Karpas-422 (cell line): ENCODE results near the gene CASP1. TPM values are rescaled to one million over a fixed set of nuclear protein-coding genes. Genes with fewer than 3 reads are reported as not detected.
"Not testable (repeated sequence)": the region's sequence is repeated elsewhere in the genome, so short reads cannot be mapped to it uniquely, and the experiment has no call there.

Source experiments
- DNase-seq: peaks from one replicate; pipeline ENCODE4 v3.0.0-alpha.2; 2015
- H2AFZ ChIP-seq: fragments of 200-600 bp; sonication (generic); 2 replicates; pipeline ENCODE4 v1.6.1; 2014; ENCODE audit warnings: antibody characterized with exemption, low read length, mixed read lengths
- H3K27ac ChIP-seq: fragments of 200-600 bp; sonication (generic); 2 replicates; pipeline ENCODE4 v1.5.1; 2014; ENCODE audit warnings: mild to moderate bottlenecking, low read length, moderate library complexity
- H3K27me3 ChIP-seq: fragments of 200-600 bp; sonication (generic); 2 replicates; pipeline ENCODE4 v1.6.1; 2014; ENCODE audit warnings: low read length, mixed read lengths
- H3K36me3 ChIP-seq: fragments of 200-600 bp; sonication (generic); 2 replicates; pipeline ENCODE4 v1.6.1; 2014; ENCODE audit warnings: low read length, mixed read lengths; ENCODE audit not compliant: insufficient read depth
- H3K4me1 ChIP-seq: fragments of 200-600 bp; sonication (generic); 2 replicates; pipeline ENCODE4 v1.6.1; 2014; ENCODE audit warnings: mild to moderate bottlenecking, low read length, mixed read lengths
- H3K4me2 ChIP-seq: fragments of 200-600 bp; sonication (generic); 2 replicates; pipeline ENCODE4 v1.6.1; 2014; ENCODE audit warnings: low read length, low read depth, mild to moderate bottlenecking; ENCODE audit not compliant: poor library complexity, severe bottlenecking
- H3K4me3 ChIP-seq: fragments of 200-600 bp; sonication (generic); 2 replicates; pipeline ENCODE4 v1.5.1; 2014; ENCODE audit warnings: mild to moderate bottlenecking, antibody characterized with exemption, low read length, mixed read lengths
- H3K79me2 ChIP-seq: fragments of 200-600 bp; sonication (generic); 2 replicates; pipeline ENCODE4 v1.6.1; 2014; ENCODE audit warnings: mild to moderate bottlenecking, low read length, mixed read lengths
- H3K9ac ChIP-seq: fragments of 200-600 bp; sonication (generic); 2 replicates; pipeline ENCODE4 v1.6.0; 2014; ENCODE audit warnings: low read length
- H3K9me2 ChIP-seq: fragments of 200-600 bp; sonication (generic), shearing (Covaris generic); replicated peaks from 2 replicates; pipeline ENCODE4 v1.6.0; 2014; ENCODE audit warnings: mild to moderate bottlenecking, low read length, moderate library complexity; ENCODE audit not compliant: insufficient read depth
- H3K9me3 ChIP-seq: fragments of 300-700, 200-600 bp; sonication (generic); 2 replicates; pipeline ENCODE4 v1.6.1; 2014; ENCODE audit warnings: low read length, mixed read lengths
- H4K20me1 ChIP-seq: fragments of 200-600 bp; sonication (generic); 2 replicates; pipeline ENCODE4 v1.6.1; 2014; ENCODE audit warnings: mild to moderate bottlenecking, antibody characterized with exemption, low read length, low read depth; ENCODE audit not compliant: insufficient read depth
- total RNA-seq: library from RNA; depleted of rRNA; stranded (reverse); fragments of >200 nt; shearing (Covaris generic); gene quantifications from 2 replicates; pipeline ENCODE4 v1.2.3, GENCODE V29; 2014; ENCODE audit warnings: low replicate concordance

The CASP1 gene
- total RNA-seq, 1 experiment from 2014 or later: 3.9 TPM

DNA sequence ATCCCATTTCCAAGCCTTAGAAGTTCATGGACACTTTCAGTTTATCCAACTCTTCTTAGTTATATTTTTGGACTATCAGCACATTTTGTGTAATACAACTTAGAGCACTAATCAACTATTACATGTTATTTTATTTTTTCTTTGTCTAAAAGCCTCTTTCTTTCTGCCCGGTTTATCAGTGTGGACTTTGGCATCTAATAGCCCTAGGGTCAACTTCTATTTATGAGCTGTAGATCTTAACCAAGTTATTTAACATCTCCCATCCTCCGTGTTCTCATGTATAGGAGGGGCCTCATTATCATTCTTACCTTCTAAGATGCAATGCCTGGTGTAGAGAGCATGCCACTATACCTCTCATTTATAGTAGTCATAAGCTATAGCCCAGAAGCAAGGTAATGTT is 5.8 kb upstream of the CASP1 start:
- H3K79me2 ChIP-seq: no peaks in the 10 kb centered on the region
- peaks cover 4% of the 10 kb centered on the region; the same call in 1 of the 2 replicates for H3K9me2 ChIP-seq
- no peak overlapping the region for H3K4me2 ChIP-seq

DNA sequence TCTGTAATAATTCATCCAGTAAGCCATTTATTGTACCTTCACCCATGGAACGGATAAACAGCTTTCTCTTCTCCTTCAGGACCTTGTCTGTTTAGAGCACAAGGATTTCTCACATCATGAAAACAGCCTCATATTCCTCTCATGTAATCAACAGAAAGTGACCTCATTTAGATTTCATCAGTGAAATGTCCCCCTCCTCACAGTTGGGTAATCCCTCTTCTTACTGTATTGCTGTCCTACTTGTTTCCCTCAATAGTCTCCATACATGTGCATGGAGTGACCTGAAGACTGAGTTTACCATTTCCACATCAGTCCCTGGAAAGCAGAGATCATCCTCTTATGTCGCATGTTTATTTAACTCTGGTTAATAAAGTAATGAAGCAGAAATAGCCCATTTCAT is 556 bp downstream of the CASP1 start:
- not testable (repeated sequence) for H3K4me3 ChIP-seq, H2AFZ ChIP-seq, H3K9ac ChIP-seq

More for the DNA sequence above, 5.8 kb upstream of the CASP1 start:
- Histone ChIP-seq H3K9me3 (no peaks in the 10 kb centered on the region), H3K4me1 (no peaks in the 10 kb centered on the region), H3K4me3 (no peak overlapping the region), H3K27me3 (no peaks in the 10 kb centered on the region), H4K20me1 (no peaks in the 10 kb centered on the region), H3K27ac (no peak overlapping the region), H3K36me3 (no peaks in the 10 kb centered on the region), H3K9ac (no peak overlapping the region), H2AFZ (no peak overlapping the region)
- no peak for DNase-seq

DNA sequence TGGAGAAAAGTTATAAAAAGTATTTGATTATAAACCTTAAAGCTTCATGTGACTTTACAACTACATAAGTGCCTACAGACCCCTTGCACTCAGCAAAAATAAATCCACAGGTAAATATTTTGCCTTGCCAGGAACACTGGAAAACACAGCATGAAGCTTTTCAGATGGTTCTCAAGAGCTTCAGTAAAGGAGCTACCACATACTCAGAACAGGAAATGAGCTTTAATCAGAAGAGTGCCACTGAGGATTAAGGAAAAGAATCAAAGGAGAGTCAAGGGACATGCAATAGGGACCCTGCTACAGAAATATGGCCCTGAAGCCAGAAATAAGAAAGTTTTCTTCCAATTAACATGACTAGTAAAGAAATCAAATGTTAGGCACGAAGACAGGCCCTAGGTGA is 1.2 kb downstream of the CASP1 start:
- 0 out of 2 replicates have a peak, but pooled peaks cover 3% of the 10 kb centered on the region for H3K27me3 ChIP-seq
- H2AFZ ChIP-seq: no peak overlapping the region
- peaks cover 2% of the 10 kb centered on the region; the same call in 1 of the 2 replicates for H3K4me1 ChIP-seq
- H3K9me3 ChIP-seq: no peaks in the 10 kb centered on the region
- H3K9me2 ChIP-seq: no peaks in the 10 kb centered on the region
- H3K4me3 ChIP-seq: no peak overlapping the region
- H4K20me1 ChIP-seq: no peaks in the 10 kb centered on the region
- no peak for DNase-seq
- H3K9ac ChIP-seq: no peak overlapping the region
- no peaks in the 10 kb centered on the region for H3K36me3 ChIP-seq
- no peak overlapping the region for H3K4me2 ChIP-seq
- H3K79me2 ChIP-seq: no peaks in the 10 kb centered on the region
- H3K27ac ChIP-seq: no peak overlapping the region

More for the DNA sequence above, 556 bp downstream of the CASP1 start:
- not testable (repeated sequence) for H3K9me2 ChIP-seq, H3K4me1 ChIP-seq, DNase-seq, H3K27me3 ChIP-seq, H4K20me1 ChIP-seq, H3K27ac ChIP-seq, H3K4me2 ChIP-seq, H3K36me3 ChIP-seq, H3K9me3 ChIP-seq, H3K79me2 ChIP-seq

DNA sequence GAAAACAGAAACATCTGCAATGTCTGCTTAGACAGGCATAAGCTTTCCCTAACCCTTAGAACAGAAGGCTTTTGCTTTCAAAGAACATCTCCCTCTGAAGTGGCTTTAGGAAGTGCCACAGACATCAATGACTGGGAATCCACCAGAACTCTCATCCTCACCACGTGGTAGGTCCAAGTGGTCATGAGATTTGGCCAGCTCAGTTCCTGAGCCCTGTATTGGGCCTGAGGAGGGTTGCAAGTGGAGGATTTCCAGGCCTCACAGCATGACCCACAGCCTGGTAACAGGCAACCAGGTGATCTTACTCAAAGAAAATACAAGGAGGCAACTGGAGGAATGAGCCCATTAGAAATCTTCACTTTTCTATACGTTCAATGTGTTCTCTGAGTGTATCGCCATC is 1.6 kb downstream of the CASP1 start:
- H4K20me1 ChIP-seq: no peaks in the 10 kb centered on the region
- H3K4me1 ChIP-seq: peaks cover 2% of the 10 kb centered on the region; the same call in 1 of the 2 replicates
- no peak overlapping the region for H3K9ac ChIP-seq
- no peak overlapping the region for H3K4me2 ChIP-seq
- H3K27ac ChIP-seq: no peak overlapping the region
- H3K9me2 ChIP-seq: no peaks in the 10 kb centered on the region
- H3K27me3 ChIP-seq: 0 out of 2 replicates have a peak, but pooled peaks cover 3% of the 10 kb centered on the region
- H3K79me2 ChIP-seq: no peaks in the 10 kb centered on the region
- no peaks in the 10 kb centered on the region for H3K36me3 ChIP-seq
- H3K9me3 ChIP-seq: no peaks in the 10 kb centered on the region
- H2AFZ ChIP-seq: no peak overlapping the region
- H3K4me3 ChIP-seq: no peak overlapping the region
- DNase-seq: no peak

DNA sequence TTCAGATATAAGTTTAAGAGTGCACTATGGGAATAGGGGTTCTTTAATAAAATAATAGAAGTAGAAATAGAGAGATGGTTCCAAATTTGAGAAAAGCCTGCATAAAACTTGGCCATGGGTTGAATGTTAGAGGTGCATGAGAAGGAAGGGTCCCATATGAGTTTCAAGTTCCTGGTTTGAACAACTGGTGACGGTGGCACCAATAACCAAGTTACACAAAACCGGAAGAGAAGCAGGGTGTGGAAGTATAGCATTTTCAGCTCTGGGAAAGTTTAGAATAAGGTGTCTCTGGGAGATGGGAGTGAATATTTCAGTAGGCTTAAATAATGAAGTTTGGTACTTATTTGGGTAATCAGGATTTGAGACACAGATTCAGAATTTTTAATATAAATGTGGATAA is 2.4 kb downstream of the CASP1 start:
- Histone ChIP-seq H3K36me3 (no peaks in the 10 kb centered on the region), H3K4me1 (peaks cover 2% of the 10 kb centered on the region; the same call in 1 of the 2 replicates), H3K4me3 (no peak overlapping the region), H3K27me3 (0 out of 2 replicates have a peak, but pooled peaks cover 3% of the 10 kb centered on the region), H3K4me2 (no peak overlapping the region), H4K20me1 (no peaks in the 10 kb centered on the region), H3K9me3 (no peaks in the 10 kb centered on the region), H3K9ac (no peak overlapping the region), H3K27ac (no peak overlapping the region), H3K79me2 (no peaks in the 10 kb centered on the region), H2AFZ (no peak overlapping the region), H3K9me2 (no peaks in the 10 kb centered on the region)
- DNase-seq: no peak

DNA sequence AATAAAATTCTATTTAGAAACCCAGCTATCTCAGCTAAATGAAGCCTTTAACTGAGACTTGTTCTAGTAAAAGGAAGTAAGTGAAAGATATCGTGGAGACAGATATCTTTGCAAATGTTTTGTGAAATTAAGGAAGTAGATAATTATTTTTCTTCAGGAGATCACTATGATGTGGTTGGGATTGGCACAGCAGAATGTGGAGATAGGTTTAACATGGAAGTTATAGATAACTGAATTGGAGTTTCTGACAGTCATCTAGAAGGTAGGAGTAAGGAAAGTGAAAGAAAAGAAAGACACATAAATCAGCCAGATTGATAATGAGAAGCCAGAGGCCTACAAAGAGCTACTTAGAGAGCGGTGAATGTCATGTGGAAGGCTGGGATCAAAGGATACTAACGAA is 7.3 kb downstream of the CASP1 start:
- Histone ChIP-seq H3K9me3 (no peaks in the 10 kb centered on the region), H2AFZ (no peak overlapping the region; the same call in 1 of the 2 replicates), H3K27ac (no peak overlapping the region), H3K9me2 (no peaks in the 10 kb centered on the region), H3K4me3 (no peak overlapping the region), H4K20me1 (no peaks in the 10 kb centered on the region), H3K36me3 (no peaks in the 10 kb centered on the region), H3K79me2 (no peaks in the 10 kb centered on the region), H3K4me1 (peaks cover 9% of the 10 kb centered on the region), H3K27me3 (0 out of 2 replicates have a peak, but pooled peaks cover 3% of the 10 kb centered on the region), H3K9ac (no peak overlapping the region), H3K4me2 (no peak overlapping the region)
- no peak for DNase-seq

DNA sequence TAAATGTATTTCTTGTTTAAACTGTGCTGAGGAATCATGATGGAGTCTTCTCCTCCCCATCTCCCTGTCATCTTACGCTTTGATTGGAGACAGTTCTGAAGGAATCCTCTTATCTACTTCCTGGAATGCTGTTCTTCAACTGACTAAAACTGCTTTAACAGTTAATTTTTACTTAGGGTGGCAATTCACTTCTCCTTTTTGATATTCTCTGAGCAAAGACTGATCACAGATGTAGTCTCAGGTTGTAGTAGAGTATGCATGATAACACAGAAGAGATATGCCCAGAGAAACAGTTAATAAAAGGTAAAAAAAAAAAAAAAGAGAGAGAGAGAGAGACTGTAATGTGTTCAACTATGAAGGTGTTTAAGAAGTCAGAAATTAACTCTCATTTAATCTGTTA is 10.6 kb downstream of the CASP1 start:
- no peaks in the 10 kb centered on the region for H3K79me2 ChIP-seq
- no peaks in the 10 kb centered on the region for H3K27me3 ChIP-seq
- H3K36me3 ChIP-seq: no peaks in the 10 kb centered on the region
- H3K27ac ChIP-seq: no peak overlapping the region
- no peak overlapping the region for H3K4me3 ChIP-seq
- DNase-seq: no peak
- H3K4me2 ChIP-seq: no peak overlapping the region
- H4K20me1 ChIP-seq: no peaks in the 10 kb centered on the region
- H3K9me2 ChIP-seq: no peaks in the 10 kb centered on the region
- H3K4me1 ChIP-seq: peaks cover 12% of the 10 kb centered on the region
- H3K9me3 ChIP-seq: no peaks in the 10 kb centered on the region
- H3K9ac ChIP-seq: no peak overlapping the region
- no peak overlapping the region for H2AFZ ChIP-seq

DNA sequence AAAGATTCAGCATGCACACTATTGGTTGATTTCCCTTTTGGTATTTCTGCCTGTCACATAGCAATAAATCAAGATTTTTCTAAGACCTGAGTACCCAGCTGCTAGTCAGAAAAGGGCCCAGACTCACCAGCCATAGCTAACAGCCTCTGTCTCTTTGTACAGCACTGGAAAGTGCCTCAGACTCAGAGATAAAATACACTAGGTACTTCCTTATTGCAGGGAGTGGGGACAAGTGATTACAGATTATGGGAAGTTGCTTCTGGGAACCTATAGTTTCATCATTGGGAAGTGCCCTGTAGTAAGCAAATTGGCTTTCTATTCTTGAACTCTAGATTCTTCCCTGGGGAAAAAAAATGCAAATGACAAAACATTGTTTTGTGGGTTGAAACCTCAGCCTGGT is 11.9 kb downstream of the CASP1 start, which contains the start of gene CASP5:
TSS of gene CASP5 (minus strand) at position 166 of the 400 bp plus-strand sequence. CDS start at position 134, 32 bp downstream.
- peak within 1 kb of the TSS; percentile 4 for H3K4me2 ChIP-seq
- H3K27ac ChIP-seq: no peak within 1 kb of the TSS
- H2AFZ ChIP-seq: no peak within 1 kb of the TSS

More for the DNA sequence above, 11.9 kb downstream of the CASP1 start, which contains the start of gene CASP5:
- H4K20me1 ChIP-seq: no peaks in the 10 kb centered on the region
- H3K4me3 ChIP-seq: no peak within 1 kb of the TSS
- H3K9me3 ChIP-seq: no peaks in the 10 kb centered on the region
- no peaks in the 10 kb centered on the region for H3K36me3 ChIP-seq
- no peaks in the 10 kb centered on the region for H3K79me2 ChIP-seq
- DNase-seq: no peak
- no peaks in the 10 kb centered on the region for H3K9me2 ChIP-seq
- H3K4me1 ChIP-seq: peaks cover 12% of the 10 kb centered on the region
- H3K9ac ChIP-seq: no peak within 1 kb of the TSS
- H3K27me3 ChIP-seq: no peaks in the 10 kb centered on the region
